Left lobe of liver (tissue), 2 donors: ENCODE results near the gene TTC28. TPM values are rescaled to one million over a fixed set of nuclear protein-coding genes. Genes with fewer than 3 reads are reported as not detected.
"Not testable (repeated sequence)": the region's sequence is repeated elsewhere in the genome, so short reads cannot be mapped to it uniquely, and the experiment has no call there.

Source experiments
- ATAC-seq: fragments of 200-7000 bp; cut with Tn5 transposase; one replicate; pipeline ENCODE4 v1.9.1; 2020; ENCODE audit warnings: mild to moderate bottlenecking, moderate library complexity
- DNase-seq: peaks from one replicate; pipeline ENCODE4 v3.0.0-alpha.2; 2020; ENCODE audit warnings: low spot score
- total RNA-seq: library from RNA; stranded (reverse); gene quantifications from one replicate; pipeline ENCODE4 v1.2.1, GENCODE V29; 2021
- donor health status: DM: no; HTN: no; CAD: no; lungs with moderate emphysema.
- donor health status: DM: no; HTN: yes; CAD: no.

The TTC28 gene
- total RNA-seq, result 12.3 TPM

DNA sequence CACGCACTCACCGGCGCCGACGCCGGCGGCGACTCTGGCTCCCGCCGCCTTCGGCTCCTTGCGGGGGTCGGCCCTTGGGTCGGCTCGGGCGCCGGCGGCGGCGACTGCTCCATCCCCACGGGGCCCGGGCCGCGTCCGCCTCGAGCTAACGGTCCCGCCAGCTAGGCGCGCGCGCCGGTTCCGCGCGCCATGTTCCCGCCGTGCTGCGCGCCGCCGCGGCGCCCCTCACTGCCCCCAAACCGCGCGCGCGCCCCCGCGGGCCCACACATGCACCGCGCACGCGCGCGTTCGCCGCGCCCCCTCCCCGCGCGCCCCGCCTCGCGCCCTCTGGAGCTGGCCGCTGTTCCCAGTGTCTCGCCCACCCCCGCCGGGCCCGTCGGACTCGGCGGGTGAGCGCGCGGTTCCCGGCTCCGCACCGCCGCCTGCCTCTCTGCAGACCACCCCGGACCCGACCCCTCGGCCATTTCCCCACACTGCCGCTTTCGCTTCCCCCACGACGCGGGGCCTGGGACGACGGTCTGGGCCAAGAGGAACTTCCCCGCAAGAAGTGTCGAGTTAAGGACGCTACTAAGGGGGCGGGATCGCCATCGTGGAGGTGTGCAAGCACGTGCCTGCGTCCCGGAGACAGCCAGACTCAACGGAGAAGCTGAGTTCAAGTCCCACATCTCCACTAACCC is at the start of gene TTC28:
Gene TTC28, minus strand, starts transcription at position 230 of the 677 bp plus-strand sequence. Its CDS starts 117 bp downstream, at position 113.
- DNase-seq, result peak; percentile 81
- peak; percentile 60 for ATAC-seq

DNA sequence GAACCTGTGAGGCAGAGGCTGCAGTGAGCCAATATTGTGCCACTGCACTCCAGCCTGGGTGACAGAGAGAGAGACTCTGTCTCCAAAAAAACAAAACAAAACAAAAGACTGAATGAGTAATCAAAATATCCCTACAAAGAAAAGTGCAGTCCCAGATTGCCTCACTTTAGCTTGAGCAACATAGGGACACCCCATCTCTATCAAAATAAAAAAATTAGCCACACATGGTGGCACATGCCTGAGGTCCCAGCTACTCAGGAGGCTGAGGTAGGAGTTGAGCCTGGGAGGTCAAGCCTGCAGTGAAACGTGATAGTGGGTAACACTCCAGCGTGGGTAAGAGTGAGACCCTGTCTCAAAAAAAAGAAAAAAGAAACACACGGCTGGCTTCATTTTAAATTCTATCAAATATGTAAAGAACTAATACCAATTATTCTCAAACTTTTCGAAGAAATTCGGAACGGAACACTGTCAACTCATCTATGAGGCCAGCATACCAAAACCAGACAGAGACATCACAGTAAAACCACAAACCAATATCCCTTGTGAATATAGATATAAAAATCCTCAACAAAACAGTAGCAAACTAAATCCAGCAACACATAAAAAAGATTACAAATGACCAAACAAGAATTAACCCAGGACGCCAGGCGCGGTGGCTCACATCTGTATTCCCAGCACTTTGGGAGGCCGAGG is 49.1 kb upstream of the TTC28 start:
- DNase-seq, result no peak
- ATAC-seq, result no peak

DNA sequence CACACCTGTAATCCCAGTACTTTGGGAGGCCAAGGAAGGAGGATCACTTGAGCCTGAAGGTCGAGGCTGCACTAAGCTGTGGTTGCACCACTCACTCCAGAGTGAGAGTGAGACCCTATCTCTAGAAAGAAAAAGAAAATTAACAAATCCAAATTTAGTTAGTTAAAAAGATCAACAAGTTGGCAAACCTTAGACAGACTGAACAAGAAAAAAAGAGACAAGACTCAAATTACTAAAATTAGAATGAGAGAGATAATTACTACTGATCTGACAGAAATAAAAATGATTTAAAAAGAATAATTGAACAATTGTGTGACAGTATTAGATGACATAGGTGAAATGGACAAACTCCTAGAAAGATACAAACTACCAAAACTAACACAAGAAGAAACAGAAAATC is 48.4 kb upstream of the TTC28 start:
- ATAC-seq, result no peak
- no peak for DNase-seq

DNA sequence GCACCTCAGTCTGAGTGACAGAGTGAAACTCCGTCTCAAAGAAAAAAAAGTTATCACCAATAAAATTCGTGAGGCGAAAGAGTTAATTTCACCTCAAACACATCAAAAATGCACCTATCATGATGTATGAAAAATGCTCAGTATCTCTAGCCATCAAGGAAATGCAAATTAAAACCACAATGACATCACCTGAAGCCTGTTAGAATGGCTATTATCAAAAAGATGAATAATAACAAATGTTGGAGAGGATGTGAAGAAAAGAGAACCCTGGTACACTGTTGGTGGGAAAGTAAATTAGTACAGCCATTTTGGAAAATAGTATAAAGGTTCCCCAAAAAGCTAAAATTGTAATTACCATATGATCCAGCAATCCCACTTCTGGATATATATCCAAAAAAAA is 38.4 kb upstream of the TTC28 start:
- ATAC-seq (no peak), DNase-seq (no peak)

DNA sequence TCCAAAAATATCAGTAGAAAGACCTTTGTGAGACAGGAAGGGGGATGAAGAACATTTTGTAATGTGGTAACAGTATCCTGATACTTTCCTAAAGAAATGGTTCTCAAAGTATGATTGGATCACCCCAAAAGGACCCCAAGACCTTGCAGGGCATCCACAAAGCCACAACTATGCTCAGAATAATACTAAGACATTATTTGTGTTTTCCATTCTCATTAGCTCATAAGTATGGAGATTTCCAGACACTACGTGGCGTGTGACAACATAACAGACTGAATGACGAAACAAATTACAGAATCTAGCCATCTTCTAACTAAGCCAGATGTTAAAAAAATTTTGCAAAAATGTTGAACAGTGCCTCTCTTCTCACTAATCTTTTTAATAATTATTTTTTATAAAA is 37.0 kb upstream of the TTC28 start:
- no peak for ATAC-seq

DNA sequence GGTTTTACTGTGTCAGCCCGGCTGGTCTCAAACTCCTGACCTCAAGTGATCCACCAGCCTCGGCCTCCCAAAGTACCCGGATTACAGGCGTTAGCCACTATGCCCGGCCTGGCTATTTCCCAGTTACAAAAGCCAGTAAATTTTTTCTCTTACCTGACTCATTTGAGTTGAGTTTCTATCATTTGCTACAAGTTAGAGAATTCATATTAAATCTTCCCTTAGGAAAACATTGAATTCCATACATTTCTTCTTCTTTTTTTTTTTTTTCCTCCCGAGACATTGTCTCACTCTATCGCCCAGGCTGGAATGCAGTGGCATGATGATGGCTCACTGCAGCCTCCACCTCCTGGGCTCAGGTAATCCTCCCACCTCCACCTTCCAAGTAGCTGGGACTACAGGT is 36.0 kb upstream of the TTC28 start:
- no peak for DNase-seq
- ATAC-seq, result no peak

More for the DNA sequence above, 37.0 kb upstream of the TTC28 start:
- no peak for DNase-seq

DNA sequence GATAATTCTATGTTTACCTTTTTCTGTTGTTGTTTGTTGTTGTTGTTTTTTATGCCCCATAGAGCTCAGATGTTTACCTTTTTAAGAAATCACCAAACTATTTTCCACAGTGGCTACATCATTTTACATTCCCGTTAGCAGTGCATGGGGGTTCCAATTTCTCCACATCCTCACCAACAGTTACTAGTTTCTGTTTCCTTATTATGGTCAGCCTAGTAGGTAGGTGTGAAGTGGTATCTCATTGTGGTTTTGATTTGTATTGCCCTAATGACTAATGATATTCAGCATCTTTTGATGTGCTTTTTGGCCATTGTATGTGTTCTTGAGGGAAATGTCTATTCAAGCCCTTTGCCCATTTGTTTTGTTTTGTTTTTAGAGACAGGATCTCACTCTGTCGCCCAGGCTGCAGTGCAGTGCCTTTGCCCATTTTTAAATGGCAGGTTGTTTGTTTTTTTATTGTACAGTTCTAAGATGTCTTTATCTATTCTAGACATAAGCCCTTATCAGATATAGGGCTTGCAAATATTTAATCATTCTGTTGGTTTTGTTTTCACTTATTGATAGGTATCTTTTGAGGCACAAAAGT is 34.5 kb upstream of the TTC28 start:
- no peak for ATAC-seq

DNA sequence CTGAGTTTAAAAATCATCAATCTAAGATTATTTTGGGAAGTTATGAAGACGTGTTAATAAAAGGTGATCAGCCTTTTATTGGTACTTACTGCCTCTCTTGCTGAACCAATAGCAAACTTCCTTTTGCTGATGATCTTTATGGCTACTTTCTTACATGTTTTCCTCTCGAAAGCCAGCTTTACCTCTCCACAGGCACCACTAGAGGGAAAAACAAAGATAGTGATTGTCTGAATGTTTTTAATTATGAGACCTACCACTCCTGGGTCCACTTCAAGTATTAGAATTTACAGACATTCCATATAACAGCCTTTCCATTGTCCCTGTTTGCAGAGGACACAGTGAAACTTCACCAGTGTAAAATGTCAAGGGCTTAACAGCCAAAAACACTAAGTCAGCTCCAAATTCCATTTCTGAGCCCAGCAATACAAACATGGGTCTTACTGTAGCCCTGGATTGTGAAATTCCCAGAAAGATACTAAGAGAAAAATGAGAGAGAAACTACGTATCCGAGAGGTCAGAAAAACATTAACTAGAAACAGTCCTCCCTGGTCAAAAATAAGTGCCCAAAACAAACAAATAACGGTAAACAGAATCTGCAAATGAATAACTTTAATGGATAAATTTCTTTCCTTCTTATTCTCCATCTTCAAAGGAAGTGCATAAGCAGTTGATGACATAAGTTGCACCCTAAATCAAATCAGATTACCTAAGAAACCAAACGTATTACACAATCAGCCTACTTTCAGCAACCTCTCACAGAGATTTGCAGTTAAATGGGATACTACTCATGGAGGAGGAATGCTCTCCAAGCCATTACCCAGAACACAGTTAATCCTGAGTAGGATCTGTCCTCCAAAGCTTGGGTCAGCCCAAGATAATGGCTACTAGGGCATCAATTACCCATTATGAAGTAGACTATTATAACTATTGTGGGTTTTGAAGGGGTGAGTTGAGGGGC is 32.5 kb upstream of the TTC28 start:
- peak; percentile 78 for ATAC-seq
- DNase-seq, result no peak

More for the DNA sequence above, 34.5 kb upstream of the TTC28 start:
- DNase-seq, result no peak

DNA sequence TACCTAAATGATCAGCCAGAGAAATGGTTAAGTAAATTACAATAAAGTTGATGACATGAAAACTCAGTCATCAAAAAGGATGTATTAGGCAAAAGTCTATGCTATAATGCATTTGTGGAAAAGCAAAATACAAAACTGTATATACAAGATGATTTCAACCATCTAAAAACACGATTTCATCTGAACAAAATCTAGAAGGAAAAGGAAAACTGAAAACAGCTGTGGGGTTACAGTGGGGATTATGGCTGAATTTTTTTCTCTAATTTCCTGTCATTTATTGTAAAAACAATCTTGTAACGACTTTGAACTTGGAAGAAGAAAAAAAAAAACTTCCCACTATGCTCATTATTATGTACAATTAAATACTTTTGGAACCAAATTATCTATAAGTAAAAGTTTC is 31.7 kb upstream of the TTC28 start:
- no peak for ATAC-seq

DNA sequence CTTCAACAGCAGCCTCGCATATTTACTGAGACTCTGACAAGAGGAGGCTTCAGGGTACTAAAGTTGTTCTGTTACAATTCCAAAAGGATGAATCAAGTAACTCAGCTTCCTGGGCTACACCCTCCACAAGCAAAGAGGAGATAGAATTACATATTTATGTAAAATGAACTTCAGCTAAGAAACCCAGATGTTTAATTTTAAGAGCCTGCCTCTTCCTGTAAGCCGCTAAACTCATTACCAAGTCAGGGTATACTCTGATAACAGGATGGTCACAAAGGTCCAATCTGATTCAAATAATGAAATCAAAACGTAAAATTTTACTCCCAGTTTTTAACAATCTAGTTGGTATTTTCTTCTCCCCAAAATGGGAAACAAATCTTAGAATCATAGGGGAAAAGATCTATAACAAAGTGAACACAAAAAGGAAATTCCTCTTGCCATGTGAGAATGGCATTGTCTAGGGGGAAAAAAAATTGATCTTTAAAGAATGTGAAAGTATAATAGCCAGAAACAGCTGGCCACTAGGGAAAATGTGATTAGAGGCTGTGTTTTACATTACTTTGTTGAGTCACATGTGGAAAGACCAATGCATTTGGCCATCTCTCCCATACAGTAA is 31.0 kb upstream of the TTC28 start:
- no peak for ATAC-seq
- no peak for DNase-seq

More for the DNA sequence above, 31.7 kb upstream of the TTC28 start:
- DNase-seq, result no peak

DNA sequence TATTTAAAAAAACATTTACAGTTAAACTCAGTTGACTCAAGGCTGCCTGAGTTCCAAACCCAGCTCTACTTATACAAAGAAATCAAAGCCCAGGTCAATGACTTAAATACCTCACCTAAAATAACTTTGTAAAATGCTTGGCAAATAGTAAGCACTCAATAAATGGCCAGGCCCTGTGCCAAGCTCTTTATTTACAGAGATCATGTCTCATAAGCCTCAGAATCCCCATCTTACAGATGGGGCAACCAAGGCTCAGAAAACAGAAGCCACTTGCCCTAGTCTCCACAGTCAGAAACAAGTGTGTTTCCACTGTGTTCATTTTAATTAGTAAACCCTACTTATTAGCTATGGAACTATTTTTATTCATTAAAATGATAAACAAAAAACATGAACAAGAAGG is 30.5 kb upstream of the TTC28 start:
- ATAC-seq (no peak), DNase-seq (no peak)

DNA sequence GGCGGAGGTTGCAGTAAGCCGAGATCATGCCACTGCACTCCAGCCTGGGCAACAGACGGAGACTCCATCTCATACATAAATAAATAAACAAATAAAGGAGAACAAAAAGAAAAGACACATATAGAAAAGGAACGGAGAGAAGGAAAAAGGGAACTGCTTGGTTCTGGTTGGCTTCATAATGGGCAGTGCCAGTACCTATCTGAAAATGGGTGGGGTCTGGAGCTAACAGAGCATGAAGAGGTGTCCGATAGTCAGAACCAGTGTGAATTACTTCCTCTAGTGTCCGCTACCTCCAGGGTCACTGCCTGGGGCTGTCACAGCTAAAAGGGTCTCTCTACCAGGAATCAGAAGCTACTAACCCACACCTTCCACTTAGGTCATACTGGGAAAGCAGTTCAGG is 27.2 kb upstream of the TTC28 start:
- no peak for ATAC-seq
- DNase-seq, result no peak

DNA sequence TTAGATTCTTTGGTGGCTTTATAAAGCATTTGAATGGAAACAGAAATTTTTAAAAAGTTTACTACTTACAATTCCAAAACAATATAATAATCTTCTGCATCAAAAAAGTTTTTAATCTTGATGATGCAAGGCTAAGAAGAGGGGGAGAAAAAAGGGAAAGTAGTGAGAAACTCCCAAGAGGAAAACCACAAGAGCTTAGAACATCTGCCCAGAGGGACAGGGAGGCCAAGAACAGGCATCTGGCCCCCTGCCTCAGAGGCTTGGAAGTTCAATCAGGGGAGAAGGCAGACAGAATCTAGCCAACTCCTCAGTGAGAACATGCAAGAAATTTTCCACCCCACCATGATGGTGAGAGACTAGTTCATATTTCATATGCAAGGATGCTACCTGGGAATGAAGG is 23.8 kb upstream of the TTC28 start:
- ATAC-seq, result no peak
- DNase-seq, result no peak

DNA sequence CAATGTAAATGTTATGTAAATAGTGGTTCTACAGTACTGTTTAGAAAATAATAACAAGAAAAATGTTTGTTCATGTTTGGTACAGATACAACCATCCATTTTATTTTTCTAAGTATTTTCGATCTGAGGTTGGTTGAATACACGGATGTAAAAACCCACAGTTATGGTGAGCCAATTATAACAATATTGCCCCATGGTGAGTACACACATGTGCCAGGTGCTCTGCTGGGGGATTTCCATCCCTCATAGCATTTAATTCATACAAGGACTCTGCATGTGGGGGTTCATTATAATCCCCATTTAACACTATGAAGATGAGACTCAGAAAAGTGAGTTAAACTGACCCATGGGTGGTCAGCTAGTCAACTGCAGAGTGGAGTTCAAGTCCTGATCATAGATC is 23.3 kb upstream of the TTC28 start:
- ATAC-seq (no peak), DNase-seq (no peak)

DNA sequence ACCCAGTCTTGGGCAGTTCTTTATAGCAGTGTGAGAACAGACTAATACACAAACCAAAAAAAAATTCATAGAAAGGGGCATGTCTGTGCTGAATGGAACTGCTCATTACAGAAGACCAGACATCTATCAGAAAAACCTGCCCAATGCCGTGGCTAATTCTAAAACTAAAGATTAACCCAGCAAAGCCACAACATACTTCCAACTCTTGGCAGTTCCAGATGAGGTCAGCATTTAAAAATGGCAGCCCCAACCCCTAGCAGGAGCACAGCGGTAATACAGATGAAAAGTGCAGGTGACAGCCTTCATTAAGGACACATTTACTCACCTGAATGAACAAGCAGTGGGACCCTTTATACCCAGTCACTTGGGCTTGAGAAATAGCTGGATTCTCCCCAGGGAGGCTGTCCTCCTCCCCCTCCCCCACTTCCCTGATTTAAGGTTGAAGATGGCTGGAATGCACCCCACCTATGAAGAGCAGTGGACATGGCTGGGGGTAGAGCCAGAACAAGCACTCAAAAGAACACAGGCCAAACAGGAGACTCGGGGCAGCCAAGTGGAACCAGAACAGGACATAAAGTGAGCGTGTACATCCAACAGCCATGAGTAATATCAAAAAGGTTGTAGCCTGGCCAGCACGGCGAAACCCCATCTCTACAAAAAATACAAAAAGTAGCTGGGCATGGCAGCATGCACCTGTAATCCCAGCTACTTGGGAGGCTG is 13.6 kb upstream of the TTC28 start:
- DNase-seq, ATAC-seq: not testable (repeated sequence)

DNA sequence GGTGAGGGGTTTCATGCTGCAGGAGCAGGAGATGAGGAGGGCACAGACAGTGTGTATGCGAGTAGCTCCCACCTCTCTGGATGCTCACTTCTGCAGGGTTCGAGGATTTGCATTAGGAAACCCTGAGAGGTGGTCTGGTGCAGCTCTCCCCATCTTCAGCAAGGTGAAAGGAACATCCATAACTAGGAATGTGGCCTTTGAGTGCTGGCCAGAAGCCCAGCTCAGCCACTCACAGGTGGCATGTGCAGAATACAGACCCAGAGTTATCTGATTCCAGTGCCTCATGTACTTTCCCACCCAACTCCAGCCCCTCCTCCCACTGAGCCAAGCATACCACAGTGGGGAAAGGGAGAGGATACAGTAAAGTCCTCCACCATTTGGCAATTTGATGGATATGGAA is 10.2 kb upstream of the TTC28 start:
- not testable (repeated sequence) for ATAC-seq, DNase-seq

DNA sequence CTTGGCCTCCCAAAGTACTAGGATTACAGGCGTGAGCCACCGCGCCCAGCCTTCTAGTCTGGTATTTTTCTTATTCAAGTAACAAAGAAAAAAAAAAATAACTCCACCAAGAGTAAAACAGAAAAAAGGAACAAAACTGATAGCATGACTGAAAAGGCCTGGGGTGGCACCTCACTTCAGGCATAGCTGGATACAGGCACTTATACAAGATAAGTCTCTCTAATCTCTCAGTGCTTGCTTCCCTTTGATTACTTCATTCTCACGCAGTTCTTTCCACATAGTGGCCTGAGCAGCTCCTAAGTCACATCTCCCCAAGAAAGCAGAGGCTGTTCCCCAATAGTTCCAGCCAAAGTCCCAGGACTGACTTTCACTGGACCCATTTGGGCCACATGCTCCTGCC is 3.3 kb upstream of the TTC28 start:
- ATAC-seq, DNase-seq: not testable (repeated sequence)

DNA sequence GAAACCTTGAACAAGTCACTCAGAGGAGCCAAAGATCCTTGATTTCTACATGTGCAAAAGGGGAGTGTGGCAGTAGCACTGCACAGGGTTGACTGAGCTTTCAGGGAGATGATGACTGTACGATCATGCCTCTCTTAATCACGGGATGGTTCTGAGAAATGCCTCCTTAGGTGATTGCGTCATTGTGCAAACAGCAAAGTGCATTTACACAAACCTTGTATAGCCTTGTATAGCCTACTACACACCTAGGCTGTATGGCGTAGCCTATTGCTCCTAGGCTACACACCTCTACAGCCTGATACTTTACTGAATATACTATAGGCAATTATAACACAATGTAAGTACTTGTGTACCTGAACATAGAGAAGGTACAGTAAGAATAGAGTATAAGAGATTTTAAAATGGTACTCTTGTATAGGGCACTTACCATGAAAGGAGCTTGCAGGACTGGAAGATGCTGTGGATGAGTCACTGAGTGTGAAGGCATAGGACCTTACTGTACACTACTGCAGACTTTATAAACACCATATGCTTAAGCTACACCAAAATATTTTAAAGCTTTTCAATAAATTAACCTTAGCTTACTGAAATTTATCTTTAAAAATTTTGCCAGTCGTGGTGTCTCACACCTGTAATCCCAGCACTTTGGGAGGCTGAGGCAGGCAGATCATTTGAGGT is 1.3 kb upstream of the TTC28 start:
- DNase-seq, ATAC-seq: not testable (repeated sequence)
